ENCODE data around the gene ENTPD3.

ENTPD3 gene

DNA sequence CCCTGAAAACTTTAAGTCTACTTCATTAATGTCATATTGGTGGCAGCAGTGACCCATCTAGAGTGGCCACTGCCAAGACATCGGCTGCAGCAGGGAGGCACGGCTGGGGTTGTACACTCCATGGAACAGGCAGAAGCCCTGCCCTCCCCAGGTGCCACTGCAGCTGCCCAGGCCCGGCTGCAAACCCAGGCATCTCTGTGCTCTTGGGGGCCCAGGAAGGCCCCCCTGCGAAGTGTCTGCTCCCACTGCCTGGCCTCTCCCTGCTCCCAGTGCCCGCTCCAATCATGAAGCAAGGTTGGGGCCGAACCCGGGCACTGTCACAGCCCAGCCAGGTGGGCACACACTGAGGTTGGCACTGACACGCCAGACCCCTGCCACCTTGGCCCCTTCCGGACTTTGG, 58.1 kb downstream of the ENTPD3 start:
- no peaks in the 10 kb centered on the region for H3K9me3 ChIP-seq
- no peak overlapping the region for H3K4me3 ChIP-seq
- no peaks in the 10 kb centered on the region for H3K4me1 ChIP-seq
- H3K27me3 ChIP-seq, result no peaks in the 10 kb centered on the region
- no peak for TF ChIP-seq Cebpa-rat (IDR thresholded peaks at IDR 0.05)
- no peak overlapping the region for H3K4me2 ChIP-seq
- no peak overlapping the region for H3K9ac ChIP-seq
- no peaks in the 10 kb centered on the region for H3K36me3 ChIP-seq
- no peak overlapping the region for H3K27ac ChIP-seq
- H4K20me1 ChIP-seq, result 0 out of 2 replicates have a peak, but pooled peaks cover 5% of the 10 kb centered on the region

GRCh38 chr3:40445880-40446279, 58.9 kb downstream of the ENTPD3 start:
- no peaks in the 10 kb centered on the region for H3K36me3 ChIP-seq
- H3K9me3 ChIP-seq, result no peaks in the 10 kb centered on the region
- H4K20me1 ChIP-seq, result 0 out of 2 replicates have a peak, but pooled peaks cover 5% of the 10 kb centered on the region
- no peak for TF ChIP-seq Cebpa-rat (IDR thresholded peaks at IDR 0.05)
- H3K4me1 ChIP-seq, result no peaks in the 10 kb centered on the region
- no peak overlapping the region for H3K4me3 ChIP-seq
- no peaks in the 10 kb centered on the region for H3K27me3 ChIP-seq
- H3K9ac ChIP-seq, result no peak overlapping the region
- H3K4me2 ChIP-seq, result no peak overlapping the region
- no peak overlapping the region for H3K27ac ChIP-seq

GRCh38 chr3:40450438-40450837, 63.5 kb downstream of the ENTPD3 start:
- Histone ChIP-seq H3K4me1 (peaks cover 29% of the 10 kb centered on the region), H3K27ac (no peak overlapping the region), H3K9me3 (no peaks in the 10 kb centered on the region), H3K4me3 (no peak overlapping the region), H3K36me3 (no peaks in the 10 kb centered on the region), H3K27me3 (no peaks in the 10 kb centered on the region), H3K9ac (no peak overlapping the region), H4K20me1 (0 out of 2 replicates have a peak, but pooled peaks cover under 1% of the 10 kb centered on the region), H3K4me2 (no peak overlapping the region)
- no peak for TF ChIP-seq Cebpa-rat (IDR thresholded peaks at IDR 0.05)

GRCh38 chr3:40451551-40451950, 64.6 kb downstream of the ENTPD3 start:
- no peak overlapping the region for H3K4me3 ChIP-seq
- no peak overlapping the region for H3K9ac ChIP-seq
- H3K36me3 ChIP-seq, result no peaks in the 10 kb centered on the region
- H3K27me3 ChIP-seq, result no peaks in the 10 kb centered on the region
- H4K20me1 ChIP-seq, result no peaks in the 10 kb centered on the region
- H3K9me3 ChIP-seq, result no peaks in the 10 kb centered on the region
- no peak overlapping the region for H3K27ac ChIP-seq
- peaks cover 34% of the 10 kb centered on the region for H3K4me1 ChIP-seq
- TF ChIP-seq Cebpa-rat (IDR thresholded peaks at IDR 0.05), result no peak
- H3K4me2 ChIP-seq, result no peak overlapping the region

GRCh38 chr3:40452057-40452456, 65.1 kb downstream of the ENTPD3 start:
- Histone ChIP-seq H3K9ac (peak overlapping the region; percentile 85), H3K4me3 (peak overlapping the region; percentile 77), H3K27me3 (no peaks in the 10 kb centered on the region), H3K4me2 (peak overlapping the region; percentile 88), H3K4me1 (peaks cover 35% of the 10 kb centered on the region), H4K20me1 (no peaks in the 10 kb centered on the region), H3K9me3 (no peaks in the 10 kb centered on the region), H3K27ac (no peak overlapping the region), H3K36me3 (no peaks in the 10 kb centered on the region)
- TF ChIP-seq Cebpa-rat (IDR thresholded peaks at IDR 0.05), result no peak

- peak overlapping the region; percentile 88 for H3K4me2 ChIP-seq
- H3K9me3 ChIP-seq, result no peaks in the 10 kb centered on the region
- H3K9ac ChIP-seq, result peak overlapping the region; percentile 85
- TF ChIP-seq Cebpa-rat (IDR thresholded peaks at IDR 0.05), result no peak
- H3K27ac ChIP-seq, result peak overlapping the region; percentile 77
- H3K36me3 ChIP-seq, result no peaks in the 10 kb centered on the region
- H3K27me3 ChIP-seq, result no peaks in the 10 kb centered on the region
- peak overlapping the region; percentile 77 for H3K4me3 ChIP-seq
- H4K20me1 ChIP-seq, result peaks cover 3% of the 10 kb centered on the region
- H3K4me1 ChIP-seq, result peaks cover 35% of the 10 kb centered on the region
Observed at GRCh38 chr3:40452562-40452875, 65.5 kb downstream of the ENTPD3 start.

DNA sequence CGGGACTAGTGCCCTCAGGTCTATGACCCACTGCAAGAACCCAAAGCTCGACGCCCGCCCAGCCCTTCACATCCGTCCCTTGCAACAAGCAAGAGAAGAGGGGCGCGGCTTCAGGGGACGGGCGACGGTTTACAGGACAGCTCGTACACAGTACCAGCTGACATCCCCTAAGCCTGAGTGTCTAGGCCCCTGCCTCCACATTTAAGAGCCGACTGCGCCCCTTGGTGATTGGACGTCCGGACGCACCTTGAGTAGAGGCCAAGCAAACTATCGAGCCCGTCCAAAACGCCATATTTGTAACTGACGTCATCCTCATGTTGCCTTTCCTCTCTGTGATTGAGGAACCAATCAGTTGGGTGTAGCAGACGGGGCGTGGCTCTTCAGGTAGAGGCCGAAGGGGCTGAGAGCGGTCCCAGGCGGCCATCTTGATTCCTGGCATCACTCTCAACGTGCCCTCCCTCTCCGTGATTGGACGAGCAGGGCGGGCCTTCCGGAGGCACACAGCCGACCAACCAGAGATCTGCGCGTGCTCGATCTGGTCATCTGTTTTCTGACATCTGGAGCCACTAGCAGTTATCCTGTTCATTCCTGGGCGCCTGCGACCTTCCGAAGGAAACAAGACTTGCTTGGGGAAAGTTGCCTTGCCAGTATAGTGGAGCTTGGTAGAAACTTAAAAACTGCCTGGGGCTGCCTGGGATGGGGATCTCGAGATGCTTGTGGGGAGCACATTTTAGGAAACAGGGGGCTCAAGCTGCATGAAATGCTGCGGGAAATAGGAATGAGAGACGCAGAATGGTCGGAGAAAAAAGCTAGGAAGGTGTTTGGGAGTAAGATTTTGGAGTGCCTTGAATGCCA, 66.1 kb downstream of the ENTPD3 start:
- Histone ChIP-seq H3K27ac (peak overlapping the region; percentile 77), H4K20me1 (peaks cover 9% of the 10 kb centered on the region), H3K27me3 (no peaks in the 10 kb centered on the region), H3K4me3 (peak overlapping the region; percentile 77), H3K9me3 (no peaks in the 10 kb centered on the region), H3K36me3 (peaks cover 2% of the 10 kb centered on the region; the same call in 1 of the 2 replicates), H3K4me2 (peak overlapping the region; percentile 88), H3K4me1 (peaks cover 36% of the 10 kb centered on the region), H3K9ac (peak overlapping the region; percentile 85)
- no peak for TF ChIP-seq Cebpa-rat (IDR thresholded peaks at IDR 0.05)

- TF ChIP-seq Cebpa-rat (IDR thresholded peaks at IDR 0.05), result no peak
- Histone ChIP-seq H3K4me1 (peaks cover 44% of the 10 kb centered on the region), H3K4me3 (peak overlapping the region; percentile 77), H3K4me2 (peak overlapping the region; percentile 88), H3K9ac (peak overlapping the region; percentile 85), H3K9me3 (no peaks in the 10 kb centered on the region), H4K20me1 (peaks cover 17% of the 10 kb centered on the region), H3K36me3 (peaks cover 10% of the 10 kb centered on the region), H3K27ac (no peak overlapping the region), H3K27me3 (no peaks in the 10 kb centered on the region)
Observed at GRCh38 chr3:40453933-40454332, 66.9 kb downstream of the ENTPD3 start.

DNA sequence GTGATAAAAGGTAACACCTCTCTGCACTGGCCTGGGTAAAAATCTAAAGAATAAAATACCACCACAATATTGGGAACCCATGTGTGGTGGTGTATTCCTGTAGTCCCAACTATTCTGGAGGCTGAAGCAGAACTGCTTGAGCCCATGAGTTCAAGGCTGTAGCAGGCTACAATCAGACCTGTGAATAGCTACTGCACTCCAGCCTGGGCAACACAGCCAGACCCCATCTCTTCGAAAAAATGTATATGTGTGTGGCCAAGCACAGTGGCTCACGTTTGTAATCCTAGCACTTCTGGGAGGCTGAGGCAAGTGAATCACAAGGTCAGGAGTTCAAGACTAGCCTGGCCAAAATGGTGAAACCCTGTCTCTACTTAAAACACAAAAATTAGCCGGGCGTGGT, 68.3 kb downstream of the ENTPD3 start:
- no peak overlapping the region for H3K4me3 ChIP-seq
- peaks cover 24% of the 10 kb centered on the region for H3K36me3 ChIP-seq
- H3K9me3 ChIP-seq, result no peaks in the 10 kb centered on the region
- H3K27ac ChIP-seq, result no peak overlapping the region
- peaks cover 31% of the 10 kb centered on the region for H4K20me1 ChIP-seq
- H3K4me1 ChIP-seq, result peaks cover 58% of the 10 kb centered on the region
- no peak for TF ChIP-seq Cebpa-rat (IDR thresholded peaks at IDR 0.05)
- H3K4me2 ChIP-seq, result no peak overlapping the region
- no peak overlapping the region for H3K9ac ChIP-seq
- no peaks in the 10 kb centered on the region for H3K27me3 ChIP-seq

GRCh38 chr3:40456279-40456939, 69.4 kb downstream of the ENTPD3 start:
- Histone ChIP-seq H3K27ac (peak overlapping the region; percentile 94), H4K20me1 (peaks cover 42% of the 10 kb centered on the region), H3K9me3 (no peaks in the 10 kb centered on the region), H3K4me3 (peak overlapping the region; percentile 86), H3K4me1 (peaks cover 60% of the 10 kb centered on the region), H3K4me2 (peak overlapping the region; percentile 83), H3K9ac (peak overlapping the region; percentile 96), H3K27me3 (no peaks in the 10 kb centered on the region), H3K36me3 (peaks cover 35% of the 10 kb centered on the region)
- no peak for TF ChIP-seq Cebpa-rat (IDR thresholded peaks at IDR 0.05)

All from BLaER1 (cell line).